GM19239 (cell line): ENCODE measurements around the gene PLXDC1.

Experiments
- DNase-seq: peaks from one replicate; pipeline ENCODE4 v3.0.0; 2011; ENCODE audit warnings: low spot score; ENCODE audit not compliant: insufficient read length
- FAIRE-seq: peaks from 2 replicates; lab custom pipeline; 2011; peaks lifted over from hg19 to GRCh38; lab: Jason Lieb, UNC

Gene PLXDC1

DNA sequence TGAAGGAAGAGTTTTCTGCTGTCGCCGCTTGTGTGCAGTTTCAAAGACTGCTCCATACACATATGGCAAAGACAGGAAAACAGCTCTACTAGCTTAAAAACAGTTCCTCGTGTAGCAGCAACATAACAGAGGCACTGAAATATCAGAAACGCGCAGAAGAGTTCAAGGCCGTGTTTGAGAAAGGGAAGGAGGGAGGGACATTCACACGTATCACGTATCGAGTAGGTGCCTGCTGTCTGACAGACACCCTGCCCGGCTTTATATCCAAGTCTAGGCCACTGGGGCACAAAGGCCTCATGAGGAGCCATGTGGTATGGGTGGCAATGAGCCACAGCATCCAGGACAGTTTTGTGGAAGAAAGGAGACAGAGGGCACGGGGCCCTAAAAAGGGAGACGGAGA, 50.3 kb downstream of the PLXDC1 start:
- DNase-seq (no peak), FAIRE-seq (no peak)

DNA sequence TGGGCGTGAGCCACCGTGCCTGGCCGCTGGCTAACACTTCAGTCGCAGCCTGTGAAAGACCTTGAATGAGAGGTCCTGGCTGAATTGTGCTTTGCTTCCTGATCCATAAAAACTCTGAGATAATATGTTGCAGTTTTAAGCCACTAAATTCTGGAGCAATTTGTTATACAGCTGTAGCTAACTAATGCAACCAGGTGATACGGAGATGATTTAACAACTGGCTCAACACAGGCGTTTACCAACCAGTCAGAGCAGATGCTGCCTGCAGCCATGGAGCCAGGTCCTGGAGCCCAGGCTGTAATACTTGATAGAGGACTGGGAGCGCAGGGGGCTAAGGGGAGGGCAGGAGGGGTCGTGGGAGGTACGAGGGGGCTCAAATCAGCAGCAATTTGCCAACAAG, 50.9 kb downstream of the PLXDC1 start:
- DNase-seq, result no peak
- FAIRE-seq, result no peak

GRCh38 chr17:39099663-39100286, 51.7 kb downstream of the PLXDC1 start:
- FAIRE-seq (no peak), DNase-seq (no peak)

GRCh38 chr17:39098588-39098987, 52.8 kb downstream of the PLXDC1 start:
- DNase-seq (no peak), FAIRE-seq (no peak)

DNA sequence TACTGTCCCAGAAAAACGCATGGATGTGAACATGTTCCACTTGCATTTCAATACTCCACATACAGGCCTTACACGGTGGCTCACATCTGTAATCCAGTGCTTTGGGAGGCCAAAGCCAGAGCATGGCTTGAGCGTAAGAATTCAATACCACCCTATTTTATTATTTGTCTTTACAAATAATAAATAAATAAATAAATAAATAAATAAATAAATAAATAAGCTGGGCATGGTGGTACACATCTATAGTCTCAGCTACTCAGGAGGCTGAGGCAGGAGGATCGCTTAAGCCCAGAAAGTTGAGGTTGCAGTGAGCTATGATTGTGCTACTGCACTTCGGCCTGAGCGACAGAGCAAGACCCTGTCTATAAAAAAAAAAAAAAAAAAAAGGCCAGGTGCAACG, 53.9 kb downstream of the PLXDC1 start:
- DNase-seq (no peak), FAIRE-seq (no peak)

DNA sequence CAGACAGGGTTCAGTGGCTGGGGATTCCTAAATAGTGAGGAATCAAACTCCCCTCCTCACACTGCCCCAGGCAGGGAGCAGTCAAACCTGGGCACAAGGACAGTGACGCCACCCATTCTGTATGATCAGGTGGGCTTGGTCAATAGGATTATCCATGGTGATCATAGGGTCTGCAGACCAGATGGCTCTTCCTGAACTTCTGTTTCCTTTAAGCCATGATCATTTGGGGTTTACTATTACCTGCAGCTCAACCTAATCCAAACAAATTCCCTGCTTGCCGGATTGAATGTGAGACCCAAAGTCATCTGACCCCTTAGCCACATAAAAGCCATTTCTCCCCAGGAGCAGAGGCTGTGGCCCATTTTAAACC, 54.3 kb downstream of the PLXDC1 start:
- no peak for DNase-seq
- no peak for FAIRE-seq

DNA sequence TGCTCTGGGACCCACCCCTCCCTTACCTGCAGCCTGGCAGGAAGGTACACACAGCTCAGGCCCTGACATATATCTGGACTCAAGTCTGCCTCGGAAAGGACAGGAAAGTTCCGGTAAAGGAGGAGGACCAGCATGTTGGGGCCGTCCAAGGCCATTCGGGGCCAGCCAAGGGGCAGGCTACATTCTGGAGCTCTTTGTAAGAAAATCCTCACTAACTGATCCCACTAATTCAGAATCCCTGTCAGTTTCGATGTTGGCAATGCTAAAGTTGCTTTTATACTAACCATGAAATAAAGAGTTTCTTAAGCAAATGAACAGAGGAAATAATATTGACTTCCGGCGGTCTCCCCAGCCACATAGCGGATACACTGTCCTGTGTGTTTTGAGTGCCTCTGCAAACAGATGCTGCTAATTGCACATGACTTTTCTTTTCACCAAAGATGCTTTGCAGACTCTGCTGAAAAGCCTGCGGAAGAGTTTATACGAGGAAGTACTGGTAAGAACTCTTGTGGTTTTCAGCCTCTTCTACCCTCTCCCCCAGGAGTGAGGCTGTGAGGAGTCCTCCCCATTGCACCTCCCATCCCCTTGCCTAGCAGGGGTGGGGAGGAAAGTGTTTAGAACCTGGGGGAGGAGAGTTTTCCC, 54.8 kb downstream of the PLXDC1 start:
- DNase-seq (no peak), FAIRE-seq (peak; percentile 72)

DNA sequence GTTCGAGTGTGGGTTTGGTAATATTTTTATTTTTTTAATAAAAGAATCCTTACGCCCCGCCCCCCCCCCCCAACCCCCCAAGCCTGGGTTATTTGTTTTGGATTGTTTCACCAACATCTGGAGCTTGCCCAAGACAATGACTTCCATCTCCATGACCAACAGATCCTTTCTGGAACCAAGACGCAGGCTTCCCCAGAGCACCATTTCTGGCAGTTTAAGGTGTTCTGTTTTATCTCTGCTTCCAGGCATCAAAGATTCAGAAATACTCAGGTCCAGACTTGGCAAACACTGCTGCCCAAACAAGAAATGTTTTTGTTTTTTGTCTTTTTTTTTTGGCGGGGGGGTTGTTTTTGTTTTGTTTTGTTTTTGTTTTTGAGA, 56.1 kb downstream of the PLXDC1 start:
- DNase-seq (no peak), FAIRE-seq (no peak)

DNA sequence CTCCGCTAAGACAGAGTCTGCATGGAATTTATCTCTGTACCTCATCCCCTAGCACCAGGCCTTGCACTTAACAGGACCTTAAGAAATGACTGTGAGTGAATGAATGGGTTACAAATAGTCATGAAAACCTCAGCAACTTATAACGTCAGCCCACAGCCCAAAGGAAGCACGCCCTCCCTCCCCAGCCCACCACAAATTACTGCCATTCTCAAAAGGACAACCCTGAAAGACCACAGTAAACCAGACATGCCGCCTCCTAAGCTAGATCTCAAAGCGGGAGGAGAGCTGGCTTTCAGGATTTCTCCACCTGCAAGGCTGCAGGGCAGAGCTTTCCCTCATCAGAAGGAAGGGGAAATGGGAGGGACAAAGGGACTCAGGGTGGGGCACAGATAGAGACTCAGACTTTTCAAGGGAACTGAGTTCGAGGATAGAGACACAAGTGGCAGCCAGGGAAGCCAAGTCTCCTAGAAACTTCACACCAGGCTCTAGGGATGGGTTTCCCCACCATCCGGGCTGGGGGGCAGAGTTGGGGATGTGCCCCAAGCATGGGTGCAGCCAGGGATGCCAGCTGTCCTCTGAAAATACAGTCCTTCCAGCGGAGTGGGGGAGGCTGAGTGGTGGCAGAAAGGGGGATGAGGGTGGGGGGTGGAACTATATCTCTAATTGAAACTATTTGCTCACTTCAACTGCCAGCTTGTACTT, 56.7 kb downstream of the PLXDC1 start:
- FAIRE-seq (no peak), DNase-seq (no peak)

GRCh38 chr17:39092692-39093230, 58.7 kb downstream of the PLXDC1 start:
- DNase-seq, result no peak
- FAIRE-seq, result no peak

DNA sequence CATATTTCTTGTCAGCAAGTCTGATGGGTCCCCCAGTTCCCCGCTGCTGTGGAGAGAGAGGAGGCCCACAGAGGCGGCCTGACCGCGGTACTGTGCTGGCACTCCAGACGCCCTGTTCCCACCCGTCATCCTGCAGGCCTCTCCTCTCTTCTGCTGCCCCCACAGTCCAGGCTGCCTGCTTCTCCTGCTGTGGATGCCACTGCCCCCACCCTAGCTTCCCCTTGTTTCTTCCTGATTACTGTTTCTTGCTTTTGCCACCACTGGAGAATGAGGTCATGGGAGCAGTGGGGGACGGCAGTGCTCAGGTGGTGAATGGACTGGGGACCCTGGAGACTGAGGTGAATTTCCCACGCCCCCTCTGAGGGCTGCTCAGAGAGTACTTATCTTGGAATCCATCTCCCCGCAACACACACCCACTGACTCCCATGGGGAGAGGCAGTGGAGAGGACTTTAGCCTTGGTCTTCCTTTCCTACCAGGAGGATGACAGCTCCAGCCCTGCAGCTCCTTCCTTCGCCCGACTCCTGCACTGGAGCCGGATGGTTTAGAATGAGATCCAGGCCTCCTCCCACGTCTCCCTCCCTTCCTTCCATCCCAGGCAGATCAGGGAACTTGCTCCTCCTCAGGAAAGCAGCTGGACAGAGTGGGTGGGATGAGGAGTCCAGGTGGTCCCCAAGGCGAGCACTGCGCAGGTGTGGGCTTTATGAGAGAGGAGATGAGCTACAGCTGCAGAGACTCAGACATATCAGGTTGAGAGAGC, 60.4 kb downstream of the PLXDC1 start:
- DNase-seq (no peak), FAIRE-seq (no peak)

GRCh38 chr17:39090400-39090799, 61.0 kb downstream of the PLXDC1 start:
- DNase-seq, result no peak
- no peak for FAIRE-seq

- no peak for FAIRE-seq
- no peak for DNase-seq
Observed at GRCh38 chr17:39084558-39084957, 66.9 kb downstream of the PLXDC1 start.

GRCh38 chr17:39083270-39083669, 68.2 kb downstream of the PLXDC1 start:
- FAIRE-seq (no peak), DNase-seq (no peak)

- no peak for FAIRE-seq
- DNase-seq, result no peak
Observed at GRCh38 chr17:39082482-39082881, 69.0 kb downstream of the PLXDC1 start.

- FAIRE-seq, result no peak
- DNase-seq, result no peak
Observed at GRCh38 chr17:39081851-39082250, 69.6 kb downstream of the PLXDC1 start.

DNA sequence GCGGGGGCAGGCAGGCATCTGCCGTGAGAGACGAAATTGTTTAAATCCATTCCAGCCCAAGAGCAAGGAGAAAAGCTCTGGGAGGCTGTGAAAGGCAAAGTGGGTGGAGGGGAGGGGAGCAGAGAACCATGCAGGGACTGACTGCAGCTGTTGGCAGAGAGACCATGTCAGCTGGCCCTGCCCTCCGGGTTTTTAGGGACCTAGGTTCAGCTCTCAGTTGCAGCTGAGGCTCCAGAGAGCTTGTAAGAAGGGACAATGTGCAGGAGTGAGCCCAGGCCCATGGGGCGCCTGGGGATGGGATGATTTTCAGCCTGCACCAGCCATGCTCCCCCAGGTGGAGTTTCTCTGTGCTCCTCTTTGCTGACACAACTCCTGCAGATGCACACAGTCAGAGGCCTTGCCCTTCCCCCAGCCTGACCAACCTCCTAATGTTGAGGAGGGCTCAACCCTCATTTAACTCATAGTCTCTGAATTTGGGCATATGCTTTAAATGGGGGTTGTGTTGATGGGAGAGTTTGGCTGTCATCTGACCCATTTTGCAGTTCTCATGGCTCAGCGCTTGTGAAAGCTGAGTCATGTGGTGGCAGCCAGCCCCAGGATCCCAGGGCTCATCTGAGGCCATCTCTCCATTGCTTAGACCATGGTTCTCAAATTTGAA, 70.9 kb downstream of the PLXDC1 start:
- DNase-seq (no peak), FAIRE-seq (no peak)

DNA sequence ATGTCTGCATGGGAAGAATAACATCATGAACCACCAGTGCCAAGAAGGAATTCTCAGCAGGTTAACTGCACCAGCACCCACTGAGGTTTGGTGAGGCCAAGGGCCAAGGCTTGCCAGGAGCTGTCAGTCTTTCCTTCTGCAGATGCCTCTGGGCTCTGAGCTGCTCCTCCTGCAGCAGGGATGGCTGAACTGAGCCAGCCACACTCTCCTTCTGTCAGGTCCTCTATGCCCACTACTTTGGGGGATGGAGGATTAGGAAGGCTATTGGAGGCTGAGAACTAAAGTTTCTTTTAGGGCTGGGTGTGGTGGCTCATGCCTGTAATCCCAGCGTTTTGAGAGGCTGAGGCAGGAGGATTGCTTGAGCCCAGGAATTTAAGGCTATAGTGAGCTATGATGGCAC, 71.6 kb downstream of the PLXDC1 start:
- FAIRE-seq (no peak), DNase-seq (no peak)

DNA sequence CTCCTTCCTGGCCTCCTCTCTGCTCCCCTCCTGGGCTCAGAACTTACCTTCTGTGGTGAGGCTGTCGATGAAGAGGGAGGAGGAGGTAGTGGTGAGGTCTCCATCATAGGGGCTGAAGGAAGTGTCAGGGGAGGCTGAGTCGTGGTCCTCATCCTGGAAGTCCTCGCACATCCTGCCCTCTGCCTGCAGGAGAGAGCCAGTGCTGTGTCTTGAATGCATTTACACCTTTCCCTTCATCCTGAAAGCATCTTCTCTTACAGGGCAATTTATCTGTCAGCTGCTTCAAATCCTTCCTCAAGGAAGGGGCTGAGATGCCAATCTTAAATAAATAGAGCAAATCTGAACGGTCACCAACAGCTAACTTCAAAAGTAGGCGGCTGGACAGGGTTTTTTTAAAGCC, 73.6 kb downstream of the PLXDC1 start:
- FAIRE-seq, result no peak
- no peak for DNase-seq

DNA sequence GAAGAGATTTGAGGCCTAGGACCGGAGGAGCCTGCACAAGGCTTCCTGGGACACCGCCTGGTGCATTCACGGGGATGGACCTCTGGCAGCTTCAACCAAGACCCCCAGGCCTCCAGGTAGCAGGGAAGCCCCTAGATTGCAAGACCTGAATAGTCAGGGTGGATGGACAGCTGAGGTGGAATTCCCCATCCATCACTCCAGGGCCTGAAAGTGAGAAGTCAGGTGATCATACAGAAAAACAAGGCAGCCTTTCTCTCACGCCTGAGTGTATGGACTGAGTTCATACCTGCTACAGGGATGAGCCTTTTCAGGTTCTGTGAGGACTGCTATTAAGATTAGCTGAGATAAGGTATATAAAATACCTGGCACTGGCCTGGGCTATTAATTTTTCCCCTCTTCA, 74.2 kb downstream of the PLXDC1 start:
- no peak for DNase-seq
- no peak for FAIRE-seq
